HG03045 (cell line): Measurements from ENCODE around the gene SND1.
"Not testable (repeated sequence)": the region's sequence is repeated elsewhere in the genome, so short reads cannot be mapped to it uniquely, and the experiment has no call there.

Experiments
- ATAC-seq: cut with Tn5 transposase; IDR thresholded peaks from one replicate; pipeline ENCODE4 v1.9.1; 2021; ENCODE audit warnings: mild to moderate bottlenecking, moderate library complexity; ENCODE audit not compliant: unreplicated experiment

The SND1 gene

DNA sequence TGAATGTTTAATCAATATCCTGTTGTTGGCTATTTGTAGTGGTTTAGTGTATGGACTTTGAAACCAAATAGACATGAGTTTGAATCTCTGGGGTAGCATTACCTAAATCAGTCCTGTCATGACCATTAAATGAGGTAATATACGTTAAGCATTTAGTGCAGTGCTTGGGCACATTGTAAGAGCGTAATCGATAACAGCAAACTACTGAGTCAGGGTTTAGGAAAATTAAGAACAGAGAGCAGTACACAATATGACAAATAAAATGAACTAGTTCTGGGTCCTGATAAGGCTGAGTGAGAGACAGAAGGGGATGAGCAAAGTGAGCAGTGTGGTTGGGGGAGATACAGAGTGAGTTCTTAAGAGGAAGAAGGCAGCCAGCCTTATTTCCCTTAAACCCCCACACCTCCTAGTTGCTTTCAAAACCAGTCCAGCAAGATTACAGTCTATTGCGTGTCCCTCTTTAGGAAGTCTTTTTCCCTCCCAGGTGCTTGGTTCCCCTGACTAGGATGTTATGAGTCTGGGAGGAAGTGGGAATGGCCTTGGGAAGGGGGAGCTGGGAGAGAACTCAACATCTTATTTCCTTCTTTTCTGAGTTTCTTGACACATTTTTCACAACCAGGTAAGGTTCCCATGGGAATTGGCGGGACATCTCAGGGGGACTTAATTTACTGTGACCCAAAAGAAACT is 171.0 kb downstream of the SND1 start:
- no peak for ATAC-seq

DNA sequence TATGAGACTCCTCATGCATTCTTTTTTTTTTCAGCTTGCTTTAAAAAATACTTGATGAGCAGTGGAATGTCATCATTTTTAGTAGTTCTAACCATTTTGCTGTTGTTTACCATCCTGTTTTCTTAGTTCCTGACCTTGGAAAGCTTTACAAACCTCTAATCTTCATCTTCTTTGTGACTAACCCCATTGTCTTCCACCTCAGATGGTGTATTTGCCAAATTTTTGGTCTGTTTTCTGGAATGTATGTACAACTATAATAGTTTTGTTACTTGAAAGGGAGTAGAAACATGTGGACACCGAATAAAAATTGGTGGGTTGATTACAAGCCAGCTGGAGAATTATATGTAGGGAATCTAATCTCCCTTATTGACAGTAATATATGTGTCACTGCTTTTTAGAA is 172.7 kb downstream of the SND1 start:
- ATAC-seq, result no peak

DNA sequence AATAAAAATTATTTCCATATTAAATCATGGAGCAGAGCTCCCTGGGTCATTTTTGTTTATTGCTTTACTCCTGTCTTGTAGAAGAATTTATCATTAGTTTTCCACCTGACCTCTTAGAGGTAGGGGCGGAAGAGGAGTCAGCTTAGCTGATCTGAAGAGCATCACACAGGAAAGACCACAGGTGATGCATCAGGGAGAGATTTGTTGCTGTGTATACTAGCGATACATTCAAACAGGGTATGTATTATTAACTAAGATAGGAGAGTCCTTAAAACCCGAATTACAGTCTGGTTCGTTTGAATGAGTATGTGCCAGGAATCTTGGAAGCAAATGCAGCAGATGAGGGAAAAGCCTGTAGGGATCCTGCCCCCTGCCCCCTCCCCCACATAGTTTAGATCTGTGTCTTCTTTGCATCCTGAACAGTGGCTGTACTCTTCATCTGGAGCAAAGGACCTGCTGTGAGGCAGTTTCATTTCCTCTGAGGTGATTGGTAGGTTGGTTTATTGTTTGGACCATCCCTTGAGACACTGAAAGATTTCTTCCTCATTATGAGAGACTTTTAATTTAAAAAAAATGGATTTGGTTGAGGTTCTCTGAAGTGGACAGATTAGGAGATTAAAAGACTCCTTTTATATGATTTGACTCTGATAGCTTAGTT is 177.0 kb downstream of the SND1 start:
- no peak for ATAC-seq

DNA sequence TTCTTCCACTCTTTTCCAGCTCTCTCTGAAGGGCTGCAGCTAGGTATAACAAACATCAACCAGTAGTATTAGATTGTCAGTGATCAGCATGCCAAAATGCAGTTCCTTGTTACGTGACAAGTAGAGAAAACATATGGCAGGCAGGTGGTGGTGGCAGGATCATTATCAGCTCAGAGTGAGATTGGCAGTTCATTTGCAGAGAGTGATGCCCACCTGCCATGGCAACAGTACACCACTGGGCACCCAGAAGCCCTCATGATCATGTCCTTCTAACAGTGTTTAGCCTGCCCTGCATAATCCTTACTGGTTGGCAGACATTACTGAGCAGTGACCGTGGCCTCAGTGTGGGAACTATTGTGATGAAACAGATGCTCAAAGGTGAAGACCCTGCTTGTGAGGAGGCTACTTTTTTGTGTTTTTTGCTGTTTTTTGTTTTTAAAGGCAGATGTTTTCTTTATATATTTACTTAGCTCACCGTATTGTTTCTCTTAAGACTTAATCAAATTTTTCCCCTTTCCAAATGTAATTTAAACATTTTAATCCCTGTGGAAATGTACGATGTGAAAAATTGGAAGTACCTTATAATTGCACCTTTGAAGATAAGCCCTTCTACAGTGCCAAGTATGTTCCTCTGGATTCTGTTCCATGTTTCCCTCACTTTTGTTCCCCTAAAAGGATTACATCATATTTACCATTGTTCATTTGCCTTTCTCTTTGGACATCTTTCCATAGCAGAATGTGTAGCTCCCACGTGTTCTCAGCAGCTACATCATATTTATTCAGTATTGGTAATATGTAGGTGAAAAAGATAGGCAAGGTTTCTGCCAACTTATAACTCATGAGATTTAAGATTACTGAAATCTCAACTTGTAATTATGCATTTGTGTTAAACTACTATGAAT is 179.6 kb downstream of the SND1 start:
- ATAC-seq, result no peak

DNA sequence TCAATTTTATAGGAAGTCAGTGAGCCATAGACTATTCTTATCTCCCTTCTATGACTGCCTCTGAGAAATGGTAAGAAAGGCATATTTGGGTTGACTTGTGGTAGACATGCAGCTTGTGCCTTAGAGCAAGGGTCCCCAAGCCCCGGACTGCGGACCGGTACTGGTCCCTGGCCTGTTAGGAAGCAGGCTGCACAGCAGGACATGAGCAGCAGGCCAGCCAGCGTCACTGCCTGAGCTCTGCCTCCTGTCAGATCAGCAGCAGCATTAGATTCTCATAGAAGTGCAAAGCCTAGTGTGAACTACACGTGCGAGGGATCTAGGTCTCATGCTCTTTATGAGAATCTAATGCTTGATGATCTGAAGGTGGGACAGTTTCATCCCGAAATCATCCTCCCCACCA is 180.6 kb downstream of the SND1 start:
- no peak for ATAC-seq

DNA sequence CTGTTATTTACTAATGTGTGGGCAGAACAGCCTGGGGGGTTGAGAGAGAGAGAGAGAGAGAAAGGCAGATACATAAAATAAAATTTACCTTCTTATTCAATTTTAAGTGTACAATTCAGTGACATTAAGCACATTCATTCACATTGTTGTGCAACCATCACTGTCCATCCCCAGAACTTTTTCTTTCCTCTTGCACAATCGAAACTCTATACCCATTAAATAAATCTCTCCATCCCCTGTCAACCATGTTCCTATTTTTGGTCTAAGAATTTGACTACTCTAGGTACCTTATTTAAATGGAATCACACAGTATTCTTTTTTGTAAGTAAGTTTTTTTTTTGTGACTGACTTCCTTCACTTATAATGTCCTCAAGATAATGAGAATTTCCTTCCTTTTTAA is 181.6 kb downstream of the SND1 start:
- ATAC-seq, result no peak

DNA sequence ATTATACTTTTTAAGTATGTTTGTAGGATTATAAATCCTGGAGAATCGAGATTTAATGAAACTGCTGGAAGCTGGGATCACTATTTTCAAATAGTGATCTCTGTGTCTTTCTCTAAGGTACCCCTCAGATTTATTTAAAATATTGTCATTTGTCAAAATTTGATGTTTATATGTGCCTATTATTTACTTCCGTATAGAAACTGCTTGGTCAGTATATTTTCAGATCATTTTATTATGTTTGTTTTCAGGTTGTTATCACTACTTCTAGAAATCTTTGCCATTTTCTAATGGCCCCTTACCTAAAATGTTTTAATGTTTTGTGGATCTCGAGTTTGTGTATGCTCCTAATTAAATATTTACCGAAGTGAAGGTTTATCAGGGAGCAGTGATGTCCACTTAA is 183.7 kb downstream of the SND1 start:
- no peak for ATAC-seq

DNA sequence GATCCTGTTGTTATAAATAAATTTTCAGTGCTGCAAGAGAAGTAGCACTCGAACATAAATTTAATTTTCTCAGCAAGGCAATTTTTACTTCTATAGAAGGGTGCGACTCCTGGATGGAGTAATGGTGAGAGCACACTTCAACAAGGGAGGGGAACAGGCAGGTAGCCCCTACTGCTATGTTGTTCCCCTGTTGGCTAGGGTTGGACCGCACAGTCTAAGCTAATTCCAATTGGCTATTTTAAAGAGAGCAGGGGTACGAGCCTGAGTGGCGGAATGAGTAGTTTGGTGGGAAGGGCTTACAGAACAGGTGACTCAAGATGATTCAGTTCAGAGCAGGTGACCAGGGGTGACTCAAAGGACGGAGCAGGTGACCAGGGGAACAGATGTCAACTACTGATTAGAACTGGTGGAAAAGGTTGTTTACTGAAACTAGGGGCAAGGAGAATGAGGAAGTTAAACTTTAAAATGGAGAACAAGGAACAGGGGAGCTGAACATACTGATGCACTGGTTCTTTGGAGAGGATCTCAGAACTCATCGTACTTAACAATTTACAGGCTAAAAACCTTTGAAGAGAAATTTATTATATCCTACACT is 185.9 kb downstream of the SND1 start:
- ATAC-seq, result not testable (repeated sequence)

DNA sequence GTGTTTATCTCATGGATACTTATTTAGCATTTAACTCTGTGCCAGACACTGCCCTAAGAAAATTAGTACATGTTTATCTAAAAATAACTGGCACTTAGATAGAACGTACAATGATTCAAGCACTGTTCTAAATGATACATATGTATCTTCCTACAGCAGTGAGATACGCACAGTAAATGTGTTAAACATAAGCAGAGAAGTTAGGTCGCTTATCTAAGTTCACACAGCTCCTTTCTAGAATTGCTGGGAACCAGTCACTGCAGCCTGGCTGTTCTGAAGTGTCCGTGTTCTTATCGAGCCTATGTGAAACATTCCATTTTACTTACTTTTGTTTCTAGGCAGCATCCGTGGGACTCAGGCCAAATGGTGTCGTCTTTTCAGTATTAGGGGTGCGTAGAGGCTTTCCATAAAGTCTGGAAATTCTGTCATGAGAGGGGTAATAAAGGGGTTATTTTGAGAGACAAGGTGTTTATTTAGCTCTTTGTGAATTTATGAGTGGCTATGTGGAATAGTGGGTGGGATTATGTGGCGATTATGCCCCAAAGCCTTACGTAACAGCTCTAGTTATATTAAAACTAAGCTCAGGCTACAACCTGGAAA is 186.9 kb downstream of the SND1 start:
- no peak for ATAC-seq

DNA sequence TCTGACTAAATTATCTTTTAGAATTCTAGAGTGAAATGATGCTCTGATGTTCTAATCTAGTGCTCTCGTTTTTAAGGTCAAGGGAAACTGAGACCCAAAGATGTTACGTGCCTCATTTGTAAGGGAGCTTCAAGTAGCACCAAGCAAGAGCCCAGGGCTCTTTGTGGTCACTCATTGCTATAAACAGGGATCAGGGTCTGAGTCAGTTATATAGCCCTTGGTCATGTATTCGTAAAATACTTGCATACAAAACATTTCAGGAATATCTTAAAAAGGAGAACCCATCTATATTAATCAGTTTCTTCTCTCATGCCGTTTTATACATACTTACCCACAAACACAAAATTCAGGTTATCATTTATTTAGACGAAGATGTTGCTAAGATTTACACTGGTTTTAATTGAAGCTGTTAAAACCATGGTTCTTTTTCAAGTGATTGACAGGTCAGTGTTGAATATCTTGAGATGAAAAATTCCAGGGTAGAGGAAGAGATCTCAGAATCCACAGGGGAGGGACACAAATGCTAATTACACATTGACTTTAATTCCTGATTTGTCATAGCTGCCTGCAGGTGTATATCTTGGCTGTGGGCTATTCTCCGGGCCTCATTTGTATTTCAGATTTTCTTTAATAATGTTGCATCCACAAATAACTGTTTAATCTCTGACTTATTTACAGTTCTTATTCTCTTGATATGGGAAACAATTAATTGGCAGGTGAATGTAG is 188.4 kb downstream of the SND1 start:
- no peak for ATAC-seq

DNA sequence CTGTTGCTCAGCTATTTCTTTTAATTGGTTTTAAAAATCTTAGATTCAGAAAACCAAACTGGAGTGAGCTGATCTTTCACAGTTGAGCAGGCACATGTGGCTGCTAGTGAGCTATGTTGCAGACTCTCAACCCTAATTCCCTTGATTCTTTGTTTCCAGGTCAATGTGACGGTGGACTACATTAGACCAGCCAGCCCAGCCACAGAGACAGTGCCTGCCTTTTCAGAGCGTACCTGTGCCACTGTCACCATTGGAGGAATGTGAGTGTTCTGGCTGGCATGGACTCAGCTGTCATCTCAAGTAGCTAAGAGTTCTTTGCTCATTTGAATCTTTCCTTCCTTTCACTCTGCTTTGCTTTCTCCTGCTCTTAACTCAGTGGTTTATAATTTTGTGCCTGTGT is 192.2 kb downstream of the SND1 start:
- no peak for ATAC-seq

DNA sequence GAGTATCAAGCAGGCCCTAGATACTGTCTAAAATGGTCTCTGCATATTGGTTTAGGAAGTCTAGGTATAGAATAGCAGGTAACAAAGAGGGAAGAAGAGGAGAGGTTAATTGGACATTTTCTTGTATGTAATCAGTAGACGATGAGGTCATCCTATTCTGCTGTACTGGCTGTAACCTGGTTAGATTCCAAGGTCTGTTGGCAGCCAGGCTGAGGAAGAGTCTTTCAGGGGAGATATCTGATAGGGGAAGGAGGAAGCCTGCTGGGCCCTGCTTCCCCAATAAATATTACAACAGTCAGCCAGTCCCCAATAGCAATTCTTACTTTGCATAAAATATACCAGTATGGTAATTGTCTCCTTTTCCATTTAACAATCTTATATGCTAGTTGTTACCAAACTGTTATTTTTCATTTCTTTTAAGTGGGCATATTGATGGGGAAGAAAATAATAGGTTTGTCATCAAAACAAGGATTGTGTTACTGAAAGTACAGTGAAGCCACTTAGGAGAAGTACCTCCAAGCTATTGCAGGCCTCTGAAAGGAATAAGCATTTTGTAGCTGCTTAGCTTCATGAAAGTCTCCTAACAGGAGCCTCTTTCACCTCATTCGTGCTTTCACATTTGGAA is 192.8 kb downstream of the SND1 start:
- ATAC-seq, result no peak

DNA sequence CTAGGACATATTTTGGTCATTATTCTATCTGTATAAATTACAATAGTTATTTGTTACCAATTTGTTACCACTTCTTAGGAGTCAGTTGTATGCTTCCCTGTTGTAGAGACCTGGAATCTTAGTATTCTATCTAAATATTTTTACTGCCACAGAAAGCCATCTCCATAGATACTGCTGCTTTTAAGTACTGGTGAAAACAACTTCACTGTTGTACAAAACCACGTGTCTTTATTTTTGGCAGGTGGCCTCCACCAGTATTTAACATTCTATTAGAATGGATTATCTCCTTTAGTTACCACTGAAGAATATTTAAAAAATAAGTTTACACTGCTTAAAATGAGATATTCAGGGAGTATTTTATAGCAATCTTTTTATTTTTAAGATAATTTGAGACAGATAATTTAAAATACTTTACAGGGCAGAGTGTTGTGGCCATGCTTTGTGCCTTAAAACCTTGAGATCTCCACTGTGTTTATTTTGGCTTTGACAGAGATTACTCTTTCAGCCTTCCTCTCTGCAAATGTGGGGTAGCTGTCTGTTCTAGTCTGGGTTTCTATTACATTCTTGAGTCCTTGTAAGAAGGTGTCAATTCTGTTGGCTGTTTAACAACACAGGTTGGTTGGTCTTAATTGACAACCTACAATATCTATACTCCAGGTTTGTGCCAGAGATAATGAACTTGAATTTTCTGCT is 193.7 kb downstream of the SND1 start:
- no peak for ATAC-seq

DNA sequence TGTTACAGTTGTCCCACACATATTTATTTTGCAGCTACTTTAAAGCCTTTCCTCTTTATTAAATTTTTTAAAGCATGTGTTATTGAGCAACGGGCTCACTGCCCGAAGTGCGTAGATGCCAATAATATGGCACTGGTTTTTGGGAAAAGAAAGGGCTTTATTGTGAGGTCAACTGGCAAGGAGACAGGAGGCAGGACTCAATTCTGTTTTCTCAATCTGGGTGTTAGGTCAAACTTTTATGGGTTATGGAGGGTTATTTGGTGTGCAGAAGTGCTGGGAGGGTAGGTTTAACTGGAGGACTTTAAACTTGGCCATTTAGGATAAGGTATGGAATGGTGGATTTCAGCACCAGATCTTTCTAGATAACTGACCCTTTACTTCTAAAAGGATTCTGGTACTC is 195.6 kb downstream of the SND1 start:
- no peak for ATAC-seq

DNA sequence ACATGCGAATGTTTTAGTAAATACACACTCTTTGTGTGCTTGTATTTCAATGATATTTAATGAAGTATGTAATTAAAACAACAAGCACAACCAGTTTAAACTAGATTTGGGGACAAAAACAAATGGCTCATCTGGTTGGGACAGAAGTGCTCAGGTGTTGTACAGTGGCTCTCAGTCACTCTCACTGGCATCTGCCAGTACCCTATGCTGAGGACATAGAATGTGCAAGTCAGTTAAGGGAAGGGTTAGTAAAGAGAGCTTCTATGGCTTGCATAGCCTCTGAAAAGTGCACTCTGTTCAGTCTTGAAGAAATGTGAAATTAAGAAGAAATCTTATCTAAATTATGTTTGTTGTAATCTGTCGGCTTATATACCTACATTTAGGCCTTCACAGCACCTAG is 196.2 kb downstream of the SND1 start:
- ATAC-seq, result no peak

DNA sequence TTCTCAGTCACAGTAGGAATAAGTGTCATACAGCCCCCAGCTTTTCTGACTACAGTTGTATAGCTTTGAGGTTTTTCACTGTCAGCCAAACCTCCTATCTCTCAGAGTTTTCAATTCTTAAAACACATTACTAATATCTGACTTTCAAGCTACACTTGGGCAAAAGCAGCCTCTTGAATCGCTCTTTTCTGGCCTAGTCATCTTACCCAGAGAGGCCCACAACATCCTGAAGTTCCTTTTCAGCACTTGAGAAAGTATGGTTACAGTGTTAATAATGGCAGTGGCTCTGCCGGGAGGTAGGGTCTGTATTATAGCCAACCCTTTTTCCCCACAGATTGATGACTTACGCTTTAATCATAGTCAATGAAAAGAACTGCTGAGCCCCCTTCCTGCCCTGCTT is 198.2 kb downstream of the SND1 start:
- ATAC-seq, result no peak

DNA sequence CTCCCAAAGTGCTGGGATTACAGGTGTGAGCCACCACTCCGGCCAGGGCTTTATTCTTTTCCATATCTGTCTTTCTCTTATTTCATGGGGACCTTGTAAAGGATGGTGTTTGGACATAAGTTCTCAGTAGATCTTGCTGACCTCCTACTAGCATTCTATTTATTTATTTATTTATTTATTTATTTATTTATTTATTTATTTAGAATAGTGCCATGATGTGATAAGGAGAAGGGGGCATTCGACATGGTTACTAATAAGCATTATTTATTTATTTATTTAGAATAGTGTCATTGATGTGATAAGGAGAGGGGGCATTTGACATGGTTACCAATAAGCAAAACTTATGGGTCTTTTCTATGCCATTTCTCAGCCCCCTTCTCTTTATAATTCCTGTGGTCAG is 202.4 kb downstream of the SND1 start:
- ATAC-seq, result no peak

DNA sequence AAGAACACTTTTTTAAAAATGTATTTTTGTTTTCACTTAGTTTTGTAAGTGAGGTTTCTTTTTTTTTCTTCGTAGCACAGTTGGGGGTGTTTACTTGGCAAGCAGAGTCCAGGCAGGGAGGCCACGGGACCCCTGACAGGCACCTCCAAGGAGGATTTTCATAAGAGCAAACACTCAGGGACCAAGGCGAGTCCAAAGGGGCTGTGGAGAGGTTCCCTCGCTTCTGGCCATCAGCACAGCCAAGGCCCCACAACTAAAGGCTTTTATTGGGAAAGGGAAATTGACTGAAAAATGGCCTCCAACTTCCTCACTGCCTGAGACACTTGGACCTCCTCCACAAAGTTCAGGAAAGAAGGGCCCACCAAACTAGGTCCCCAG is 205.5 kb downstream of the SND1 start:
- ATAC-seq, result no peak

DNA sequence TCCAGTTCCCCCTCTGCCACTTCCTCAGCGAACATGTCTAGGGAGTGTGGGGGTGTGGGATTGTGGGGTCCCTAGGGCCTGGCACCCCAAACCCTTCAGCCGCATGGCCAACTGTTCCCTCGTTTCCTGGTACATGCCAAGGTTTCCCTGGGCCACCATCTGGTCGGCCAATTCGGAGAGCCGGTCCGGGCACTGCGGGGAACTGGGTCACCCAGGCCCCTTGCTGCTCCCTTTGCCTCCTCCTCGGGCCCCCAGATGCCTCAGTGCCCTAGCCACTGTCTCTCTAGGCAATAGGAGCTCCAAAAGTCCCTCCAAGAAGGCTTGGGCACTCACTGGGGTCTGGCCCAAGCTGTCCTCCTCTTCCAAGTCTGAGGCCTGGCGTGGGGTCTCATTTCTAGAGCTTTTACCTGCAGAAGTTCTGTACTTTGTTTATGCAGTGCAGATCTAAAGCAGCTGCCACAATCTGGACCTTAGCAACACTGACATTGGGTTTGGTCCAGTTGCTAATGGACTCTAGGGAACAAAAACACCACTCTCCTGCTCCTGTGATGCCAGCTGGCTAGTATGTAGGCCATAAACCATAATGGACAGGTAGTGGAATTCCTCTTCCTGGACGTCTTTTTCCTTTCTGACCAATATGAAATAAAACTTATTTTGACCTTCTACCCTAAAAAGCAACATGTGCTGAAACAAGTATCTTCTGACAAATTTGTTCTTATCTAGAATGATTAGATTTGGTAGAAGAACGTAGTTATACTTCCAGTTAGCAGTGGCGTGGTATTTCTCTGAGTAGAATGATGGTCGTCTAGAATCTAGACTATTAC is 206.3 kb downstream of the SND1 start:
- no peak for ATAC-seq
